Activated CD8-positive, alpha-beta memory T cell treated with anti-CD3 and anti-CD28 coated beads, Interleukin-2, amount 50 U/mL, for 24 hours (primary cell): Measurements from ENCODE around the gene NCOA3.

Source experiments
- DNase-seq: peaks from one replicate; pipeline ENCODE4 v3.0.0-alpha.2; 2020; ENCODE audit errors: extremely low read depth

The NCOA3 gene

GRCh38 chr20:47665221-47665991 is 163.7 kb downstream of the NCOA3 start:
- no peak for DNase-seq

GRCh38 chr20:47666304-47666703 is 164.6 kb downstream of the NCOA3 start:
- no peak for DNase-seq

GRCh38 chr20:47667086-47667485 is 165.4 kb downstream of the NCOA3 start:
- no peak for DNase-seq

- DNase-seq = no peak
Measured at GRCh38 chr20:47667531-47668312, 166.0 kb downstream of the NCOA3 start.

- no peak for DNase-seq
Measured at GRCh38 chr20:47668313-47669151, 166.8 kb downstream of the NCOA3 start.

- no peak for DNase-seq
Measured at GRCh38 chr20:47669152-47669425, 167.4 kb downstream of the NCOA3 start.

GRCh38 chr20:47669489-47669888 is 167.8 kb downstream of the NCOA3 start:
- no peak for DNase-seq

GRCh38 chr20:47669927-47670890 is 168.5 kb downstream of the NCOA3 start:
- no peak for DNase-seq

GRCh38 chr20:47670913-47671312 is 169.2 kb downstream of the NCOA3 start:
- no peak for DNase-seq

GRCh38 chr20:47672166-47672565 is 170.5 kb downstream of the NCOA3 start:
- DNase-seq = no peak

GRCh38 chr20:47672886-47673670 is 171.4 kb downstream of the NCOA3 start:
- no peak for DNase-seq

GRCh38 chr20:47673671-47673955 is 171.9 kb downstream of the NCOA3 start:
- no peak for DNase-seq

- no peak for DNase-seq
Measured at GRCh38 chr20:47674145-47674544, 172.5 kb downstream of the NCOA3 start.

- DNase-seq = no peak
Measured at GRCh38 chr20:47674686-47675085, 173.0 kb downstream of the NCOA3 start.

GRCh38 chr20:47675190-47676142 is 173.8 kb downstream of the NCOA3 start:
- no peak for DNase-seq

- no peak for DNase-seq
Measured at GRCh38 chr20:47676219-47676721, 174.6 kb downstream of the NCOA3 start.

GRCh38 chr20:47676912-47677634 is 175.4 kb downstream of the NCOA3 start:
- DNase-seq = no peak

GRCh38 chr20:47677635-47678453 is 176.2 kb downstream of the NCOA3 start:
- DNase-seq = no peak
